NT2/D1 (cell line): ENCODE results near the gene FLAD1.

Experiments
- YY1 ChIP-seq: IDR thresholded peaks from 2 replicates; pipeline ENCODE4 v1.6.1; 2011; ENCODE audit not compliant: insufficient read length, insufficient read depth
- ZNF274 ChIP-seq: IDR thresholded peaks from 2 replicates; pipeline ENCODE4 v1.6.1; 2011; ENCODE audit warnings: mild to moderate bottlenecking, low read depth, low read length

GRCh38 chr1:155007251-155007828 lies 24.2 kb downstream of the FLAD1 start:
- TF ChIP-seq YY1 (no peak), ZNF274 (no peak)
